IPS-18a (cell line): ENCODE measurements around the gene FAM163B.

Source experiments
- H3K27ac ChIP-seq: one replicate; pipeline ENCODE4 v1.5.1; 2013; ENCODE audit warnings: low read length
- H3K27me3 ChIP-seq: one replicate; pipeline ENCODE4 v1.6.1; 2013; ENCODE audit warnings: mild to moderate bottlenecking, low read length; ENCODE audit not compliant: control insufficient read depth, insufficient read depth
- H3K36me3 ChIP-seq: one replicate; pipeline ENCODE4 v1.6.1; 2013; ENCODE audit warnings: low read depth, low read length; ENCODE audit not compliant: control insufficient read depth
- H3K4me1 ChIP-seq: one replicate; pipeline ENCODE4 v1.6.1; 2013; ENCODE audit warnings: low read depth, low read length; ENCODE audit not compliant: control insufficient read depth
- H3K4me3 ChIP-seq: one replicate; pipeline ENCODE4 v1.5.1; 2013; ENCODE audit warnings: low read length
- H3K9ac ChIP-seq: one replicate; pipeline ENCODE4 v1.6.1; 2013; ENCODE audit warnings: mild to moderate bottlenecking, low read length, moderate library complexity
- H3K9me3 ChIP-seq: one replicate; pipeline ENCODE4 v1.6.1; 2013; ENCODE audit warnings: low read depth, low read length; ENCODE audit not compliant: control insufficient read depth

Gene FAM163B

GRCh38 chr9:133556354-133556753, 52.8 kb downstream of the FAM163B start:
- H3K36me3 ChIP-seq = no peaks in the 10 kb centered on the region
- no peak overlapping the region for H3K4me3 ChIP-seq
- no peaks in the 10 kb centered on the region for H3K27me3 ChIP-seq
- peaks cover 13% of the 10 kb centered on the region for H3K4me1 ChIP-seq
- no peak overlapping the region for H3K27ac ChIP-seq
- no peaks in the 10 kb centered on the region for H3K9me3 ChIP-seq
- H3K9ac ChIP-seq = no peak overlapping the region

- H3K27ac ChIP-seq = no peak overlapping the region
- H3K9ac ChIP-seq = no peak overlapping the region
- no peaks in the 10 kb centered on the region for H3K36me3 ChIP-seq
- H3K4me1 ChIP-seq = peaks cover 13% of the 10 kb centered on the region
- no peaks in the 10 kb centered on the region for H3K9me3 ChIP-seq
- no peak overlapping the region for H3K4me3 ChIP-seq
- H3K27me3 ChIP-seq = no peaks in the 10 kb centered on the region
These were observed 54.5 kb downstream of the FAM163B start for GRCh38 chr9:133554729-133555128.

- no peaks in the 10 kb centered on the region for H3K36me3 ChIP-seq
- peaks cover 13% of the 10 kb centered on the region for H3K4me1 ChIP-seq
- H3K9me3 ChIP-seq = no peaks in the 10 kb centered on the region
- no peak overlapping the region for H3K9ac ChIP-seq
- H3K27me3 ChIP-seq = no peaks in the 10 kb centered on the region
- H3K4me3 ChIP-seq = no peak overlapping the region
- H3K27ac ChIP-seq = no peak overlapping the region
These were observed 55.0 kb downstream of the FAM163B start for GRCh38 chr9:133553973-133554713.

GRCh38 chr9:133553123-133553522, 56.1 kb downstream of the FAM163B start:
- H3K4me1 ChIP-seq = peaks cover 3% of the 10 kb centered on the region
- no peaks in the 10 kb centered on the region for H3K36me3 ChIP-seq
- no peak overlapping the region for H3K9ac ChIP-seq
- H3K27ac ChIP-seq = no peak overlapping the region
- H3K27me3 ChIP-seq = no peaks in the 10 kb centered on the region
- H3K4me3 ChIP-seq = no peak overlapping the region
- H3K9me3 ChIP-seq = no peaks in the 10 kb centered on the region

GRCh38 chr9:133552236-133552635, 57.0 kb downstream of the FAM163B start:
- H3K9ac ChIP-seq = no peak overlapping the region
- H3K27ac ChIP-seq = no peak overlapping the region
- H3K4me1 ChIP-seq = no peaks in the 10 kb centered on the region
- no peak overlapping the region for H3K4me3 ChIP-seq
- no peaks in the 10 kb centered on the region for H3K27me3 ChIP-seq
- H3K9me3 ChIP-seq = no peaks in the 10 kb centered on the region
- H3K36me3 ChIP-seq = no peaks in the 10 kb centered on the region

- Histone ChIP-seq H3K4me3 (no peak overlapping the region), H3K27me3 (no peaks in the 10 kb centered on the region), H3K27ac (no peak overlapping the region), H3K36me3 (no peaks in the 10 kb centered on the region), H3K9me3 (no peaks in the 10 kb centered on the region), H3K4me1 (no peaks in the 10 kb centered on the region), H3K9ac (no peak overlapping the region)
These were observed 57.7 kb downstream of the FAM163B start for GRCh38 chr9:133551446-133551845.

- H3K9ac ChIP-seq = no peak overlapping the region
- no peaks in the 10 kb centered on the region for H3K4me1 ChIP-seq
- H3K36me3 ChIP-seq = no peaks in the 10 kb centered on the region
- H3K27me3 ChIP-seq = no peaks in the 10 kb centered on the region
- no peak overlapping the region for H3K4me3 ChIP-seq
- H3K9me3 ChIP-seq = no peaks in the 10 kb centered on the region
- no peak overlapping the region for H3K27ac ChIP-seq
These were observed 62.1 kb downstream of the FAM163B start for GRCh38 chr9:133547116-133547515.

- no peak overlapping the region for H3K4me3 ChIP-seq
- no peaks in the 10 kb centered on the region for H3K4me1 ChIP-seq
- no peaks in the 10 kb centered on the region for H3K27me3 ChIP-seq
- no peak overlapping the region for H3K9ac ChIP-seq
- no peaks in the 10 kb centered on the region for H3K36me3 ChIP-seq
- no peaks in the 10 kb centered on the region for H3K9me3 ChIP-seq
- no peak overlapping the region for H3K27ac ChIP-seq
These were observed 62.9 kb downstream of the FAM163B start for GRCh38 chr9:133546287-133546680.

GRCh38 chr9:133545494-133546286, 63.5 kb downstream of the FAM163B start:
- H3K9ac ChIP-seq = no peak overlapping the region
- H3K9me3 ChIP-seq = no peaks in the 10 kb centered on the region
- H3K36me3 ChIP-seq = no peaks in the 10 kb centered on the region
- no peaks in the 10 kb centered on the region for H3K27me3 ChIP-seq
- no peaks in the 10 kb centered on the region for H3K4me1 ChIP-seq
- H3K4me3 ChIP-seq = no peak overlapping the region
- H3K27ac ChIP-seq = no peak overlapping the region

GRCh38 chr9:133543772-133544467, 65.3 kb downstream of the FAM163B start:
- Histone ChIP-seq H3K36me3 (no peaks in the 10 kb centered on the region), H3K27ac (no peak overlapping the region), H3K4me3 (no peak overlapping the region), H3K27me3 (peaks cover 10% of the 10 kb centered on the region), H3K9ac (no peak overlapping the region), H3K4me1 (peaks cover 11% of the 10 kb centered on the region), H3K9me3 (no peaks in the 10 kb centered on the region)

- H3K9me3 ChIP-seq = no peaks in the 10 kb centered on the region
These were observed 67.2 kb downstream of the FAM163B start for GRCh38 chr9:133542002-133542401.

More at GRCh38 chr9:133542002-133542401, 67.2 kb downstream of the FAM163B start:
- Histone ChIP-seq H3K9ac (no peak overlapping the region), H3K4me1 (peaks cover 11% of the 10 kb centered on the region), H3K4me3 (no peak overlapping the region), H3K27ac (no peak overlapping the region), H3K36me3 (no peaks in the 10 kb centered on the region), H3K27me3 (peaks cover 14% of the 10 kb centered on the region)
